GM23338 (cell line): ENCODE data around the gene FCN2. TPM values are rescaled to one million over a fixed set of nuclear protein-coding genes. Genes with fewer than 3 reads are reported as not detected.

Experiments
- ATAC-seq: fragments of 200-7000 bp; cut with Tn5 transposase; 3 replicates; pipeline ENCODE4 v1.9.1; 2020
- DNase-seq: peaks from one replicate; pipeline ENCODE4 v3.0.0-alpha.2; 2015; ENCODE audit warnings: low spot score
- H2AFZ ChIP-seq: fragments of 200-600 bp; sonication (generic); 2 replicates; pipeline ENCODE4 v1.8.0; 2016; ENCODE audit warnings: antibody characterized with exemption, mild to moderate bottlenecking, moderate library complexity
- H3F3A ChIP-seq: fragments of 200-600 bp; sonication (generic); replicated peaks from 2 replicates; pipeline ENCODE4 v1.8.0; 2017; ENCODE audit warnings: antibody characterized with exemption, mixed run types, low read depth
- H3K27ac ChIP-seq: fragments of 200-600 bp; sonication (generic); 2 replicates; pipeline ENCODE4 v1.6.1; 2016; ENCODE audit warnings: low read depth
- H3K27me3 ChIP-seq: fragments of 200-600 bp; sonication (generic); 2 replicates; pipeline ENCODE4 v1.8.0; 2016; ENCODE audit warnings: mild to moderate bottlenecking, mixed run types, moderate library complexity; ENCODE audit not compliant: insufficient read depth
- H3K36me3 ChIP-seq: fragments of 200-600 bp; sonication (generic); 2 replicates; pipeline ENCODE4 v1.8.0; 2016; ENCODE audit warnings: mild to moderate bottlenecking; ENCODE audit not compliant: insufficient read depth
- H3K4me1 ChIP-seq: fragments of 200-600 bp; sonication (generic); 2 replicates; pipeline ENCODE4 v1.8.0; 2016; ENCODE audit warnings: mild to moderate bottlenecking, moderate library complexity; ENCODE audit not compliant: insufficient read depth
- H3K4me2 ChIP-seq: fragments of 200-600 bp; sonication (generic); 2 replicates; pipeline ENCODE4 v1.7.1; 2017; ENCODE audit warnings: mixed run types
- H3K4me3 ChIP-seq: fragments of 200-600 bp; sonication (generic); 2 replicates; pipeline ENCODE4 v1.6.1; 2016; ENCODE audit warnings: mixed run types
- H3K79me2 ChIP-seq: fragments of 200-600 bp; sonication (generic); replicated peaks from 2 replicates; pipeline ENCODE4 v1.8.0; 2017; ENCODE audit warnings: mild to moderate bottlenecking; ENCODE audit not compliant: insufficient read depth
- H3K9me2 ChIP-seq: fragments of 200-600 bp; sonication (generic); 2 replicates; pipeline ENCODE4 v1.8.0; 2017; ENCODE audit not compliant: insufficient read depth
- H4K20me1 ChIP-seq: fragments of 200-600 bp; sonication (generic); replicated peaks from 2 replicates; pipeline ENCODE4 v1.8.0; 2017; ENCODE audit warnings: mild to moderate bottlenecking; ENCODE audit not compliant: insufficient read depth
- H3K27ac Mint-ChIP-seq: 2 replicates; pipeline ENCODE4 v1.8.0; 2020; ENCODE audit warnings: inconsistent platforms, mild to moderate bottlenecking, moderate library complexity, mixed read lengths
- H3K27me3 Mint-ChIP-seq: 3 replicates; pipeline ENCODE4 v1.8.0; 2022; ENCODE audit warnings: low read depth, mild to moderate bottlenecking, moderate library complexity, mixed read lengths, inconsistent platforms; ENCODE audit not compliant: insufficient read depth, poor library complexity
- H3K36me3 Mint-ChIP-seq: 3 replicates; pipeline ENCODE4 v1.8.0; 2021; ENCODE audit warnings: low read depth, mild to moderate bottlenecking, inconsistent platforms, moderate library complexity, mixed read lengths
- H3K4me1 Mint-ChIP-seq: 3 replicates; pipeline ENCODE4 v1.8.0; 2020; ENCODE audit warnings: mild to moderate bottlenecking, inconsistent platforms, mixed read lengths
- H3K4me3 Mint-ChIP-seq: 3 replicates; pipeline ENCODE4 v1.8.0; 2021; ENCODE audit warnings: moderate library complexity, mild to moderate bottlenecking, inconsistent platforms, mixed read lengths
- H3K9me3 Mint-ChIP-seq: 3 replicates; pipeline ENCODE4 v1.8.0; 2020; ENCODE audit warnings: moderate library complexity, mild to moderate bottlenecking, inconsistent platforms, mixed read lengths
- JUNB ChIP-seq: IDR thresholded peaks from one replicate; pipeline ENCODE4 v1.6.1; 2016; ENCODE audit warnings: antibody characterized with exemption; ENCODE audit not compliant: unreplicated experiment
- NANOG ChIP-seq: IDR thresholded peaks from 2 replicates; pipeline ENCODE4 v1.6.1; 2016; ENCODE audit warnings: antibody characterized with exemption, borderline replicate concordance
- POLR2AphosphoS5 ChIP-seq: IDR thresholded peaks from 2 replicates; pipeline ENCODE4 v1.6.1; 2016; ENCODE audit warnings: antibody characterized with exemption, low read depth
- REST ChIP-seq: IDR thresholded peaks from one replicate; pipeline ENCODE4 v1.6.1; 2018; ENCODE audit warnings: antibody characterized with exemption; ENCODE audit not compliant: unreplicated experiment
- ZNF331 ChIP-seq: fragments of 250-450 bp; sonication (Bioruptor Pico); IDR thresholded peaks from 2 replicates; pipeline ENCODE4 v1.5.0; 2020; ENCODE audit warnings: low read depth, mild to moderate bottlenecking, moderate library complexity
- ZNF462 ChIP-seq: fragments of 250-450 bp; sonication (Bioruptor Pico); IDR thresholded peaks from 2 replicates; pipeline ENCODE4 v1.5.0; 2020; ENCODE audit warnings: mild to moderate bottlenecking, moderate library complexity
- polyA plus RNA-seq: library from polyadenylated mRNA; unstranded; fragments of >200 nt; fragmentation: Nextera tagmentation; extraction: Ambion mirVana; gene quantifications from 2 replicates; pipeline ENCODE4 v1.2.1, GENCODE V29; 2016
- total RNA-seq: library from RNA; depleted of rRNA; stranded (reverse); fragments of >200 nt; shearing (Covaris generic); gene quantifications from 2 replicates; pipeline ENCODE4 v1.2.3, GENCODE V29; 2014

The FCN2 gene
- total and polyA plus RNA-seq, 2 experiments from 2014 or later = not detected

GRCh38 chr9:134932606-134933005 is 52.0 kb downstream of the FCN2 start (continued):
- TF ChIP-seq ZNF462 (CRISPR knock-in tag) (no peak), ZNF331 (no peak), NANOG (no peak), POLR2AphosphoS5 (no peak), JUNB (no peak)

- H3K4me3 Mint-ChIP-seq = no peak overlapping the region
- no peaks in the 10 kb centered on the region for H3K79me2 ChIP-seq
- H3K27ac ChIP-seq = no peak overlapping the region
- 0 out of 2 replicates have a peak, but pooled peaks cover 3% of the 10 kb centered on the region for H3K9me2 ChIP-seq
- H3K27me3 ChIP-seq = no peaks in the 10 kb centered on the region
- peaks cover 16% of the 10 kb centered on the region for H3K27me3 Mint-ChIP-seq
- H2AFZ ChIP-seq = no peak overlapping the region
- H4K20me1 ChIP-seq = no peaks in the 10 kb centered on the region
- ATAC-seq (no peak), DNase-seq (no peak)
- H3F3A ChIP-seq = no peaks in the 10 kb centered on the region
- no peaks in the 10 kb centered on the region for H3K4me1 ChIP-seq
- no peak overlapping the region for H3K4me2 ChIP-seq
- H3K36me3 Mint-ChIP-seq = no peaks in the 10 kb centered on the region; the same call in 2 of the 3 replicates
- no peak overlapping the region for H3K4me3 ChIP-seq
- peaks cover 4% of the 10 kb centered on the region for H3K4me1 Mint-ChIP-seq
- no peaks in the 10 kb centered on the region for H3K36me3 ChIP-seq
- no peaks in the 10 kb centered on the region for H3K9me3 Mint-ChIP-seq
- H3K27ac Mint-ChIP-seq = no peak overlapping the region
- TF ChIP-seq ZNF462 (CRISPR knock-in tag) (no peak), JUNB (no peak), REST (no peak), POLR2AphosphoS5 (no peak)
Observed at GRCh38 chr9:134933076-134933659, 52.6 kb downstream of the FCN2 start.
